ENCODE results near the gene EFNA2.
A peak's percentile ranks its signal among the peaks of the same experiment; 100 is the strongest.

Gene EFNA2

GRCh38 chr19:1260749-1261537 lies 24.7 kb upstream of the EFNA2 start:
- DNase-seq (ENCODE audit: low read depth) = peak; percentile 99

- no peak for DNase-seq (ENCODE audit: low read depth)
Observed at GRCh38 chr19:1261538-1261797, 24.2 kb upstream of the EFNA2 start.

- DNase-seq (ENCODE audit: low read depth) = no peak
Observed at GRCh38 chr19:1261798-1262622, 23.7 kb upstream of the EFNA2 start.

- no peak for DNase-seq (ENCODE audit: low read depth)
Observed at GRCh38 chr19:1262623-1263123, 23.0 kb upstream of the EFNA2 start.

- DNase-seq (ENCODE audit: low read depth) = no peak
Observed at GRCh38 chr19:1263188-1263587, 22.5 kb upstream of the EFNA2 start.

- DNase-seq (ENCODE audit: low read depth) = no peak
Observed at GRCh38 chr19:1264801-1265614, 20.7 kb upstream of the EFNA2 start.

- peak; percentile 52 for DNase-seq (ENCODE audit: low read depth)
Observed at GRCh38 chr19:1265615-1266128, 20.0 kb upstream of the EFNA2 start.

DNA sequence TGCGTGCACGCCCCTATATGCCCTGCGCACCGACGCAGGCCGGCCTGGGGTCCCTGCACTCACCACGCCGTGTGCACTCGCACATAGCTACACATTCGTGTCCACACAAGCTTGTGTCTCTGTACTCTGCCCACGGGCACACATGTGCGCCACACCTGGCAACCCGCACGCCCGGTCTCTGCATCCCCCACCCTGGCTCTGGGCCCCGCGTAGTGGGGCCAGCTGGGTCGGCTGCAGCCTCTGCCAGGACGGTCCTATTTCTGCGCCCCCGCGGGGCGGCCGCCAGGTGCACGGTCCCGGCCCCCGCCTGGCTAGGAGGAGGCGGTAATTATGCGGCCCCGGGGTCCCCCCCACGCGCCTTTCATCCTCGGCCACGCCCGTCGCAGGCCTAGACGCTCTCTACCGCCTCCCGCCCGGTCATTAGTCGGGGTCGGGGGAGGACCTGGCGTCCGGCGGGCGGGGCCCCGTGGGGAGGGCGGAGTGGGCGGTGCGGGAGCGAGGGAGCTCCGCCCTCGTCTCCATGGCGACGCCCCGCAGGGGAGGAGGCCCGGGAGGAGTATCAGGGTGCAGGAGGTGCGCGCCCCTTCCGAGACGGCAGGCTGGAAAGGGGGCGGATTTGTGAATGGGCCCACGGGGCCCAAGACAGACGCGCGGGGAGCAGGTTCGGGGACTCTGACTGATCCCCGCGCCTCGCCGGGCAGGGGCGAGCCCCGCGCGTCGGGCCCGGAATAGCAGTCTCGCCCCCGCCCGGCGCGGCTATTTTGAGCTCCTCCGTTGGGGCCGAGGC lies 19.4 kb upstream of the EFNA2 start:
- peak; percentile 90 for DNase-seq (ENCODE audit: low read depth)

DNA sequence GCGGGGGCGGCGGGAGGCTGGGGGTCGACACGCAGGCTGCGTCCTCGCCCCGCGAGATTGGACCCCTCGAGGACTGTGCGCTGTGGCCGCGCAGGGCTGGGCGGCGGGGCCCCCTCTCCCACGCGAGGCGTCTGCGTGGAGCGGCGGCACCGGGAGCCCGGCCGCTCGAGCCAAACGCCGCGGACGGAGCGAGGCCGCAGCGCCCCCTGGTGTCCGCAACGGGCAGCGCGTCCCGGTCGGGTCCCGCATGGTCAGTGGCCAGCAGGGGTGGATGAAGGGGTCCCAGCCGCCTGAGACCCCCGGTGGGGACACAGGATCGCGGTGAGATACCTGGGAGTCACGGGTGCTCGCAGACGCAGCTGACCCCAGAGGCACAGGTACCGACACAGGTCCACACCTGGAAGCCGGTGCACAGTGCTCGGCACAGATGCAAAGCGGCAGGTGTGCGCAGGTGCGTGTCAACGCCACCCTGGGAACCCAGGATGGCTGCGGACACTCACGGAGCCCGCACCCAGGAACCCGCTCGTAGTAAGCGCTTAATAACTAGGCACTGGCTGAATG lies 18.7 kb upstream of the EFNA2 start:
- peak; percentile 70 for DNase-seq (ENCODE audit: low read depth)

GRCh38 chr19:1267477-1268225 lies 18.0 kb upstream of the EFNA2 start:
- DNase-seq (ENCODE audit: low read depth) = no peak

DNA sequence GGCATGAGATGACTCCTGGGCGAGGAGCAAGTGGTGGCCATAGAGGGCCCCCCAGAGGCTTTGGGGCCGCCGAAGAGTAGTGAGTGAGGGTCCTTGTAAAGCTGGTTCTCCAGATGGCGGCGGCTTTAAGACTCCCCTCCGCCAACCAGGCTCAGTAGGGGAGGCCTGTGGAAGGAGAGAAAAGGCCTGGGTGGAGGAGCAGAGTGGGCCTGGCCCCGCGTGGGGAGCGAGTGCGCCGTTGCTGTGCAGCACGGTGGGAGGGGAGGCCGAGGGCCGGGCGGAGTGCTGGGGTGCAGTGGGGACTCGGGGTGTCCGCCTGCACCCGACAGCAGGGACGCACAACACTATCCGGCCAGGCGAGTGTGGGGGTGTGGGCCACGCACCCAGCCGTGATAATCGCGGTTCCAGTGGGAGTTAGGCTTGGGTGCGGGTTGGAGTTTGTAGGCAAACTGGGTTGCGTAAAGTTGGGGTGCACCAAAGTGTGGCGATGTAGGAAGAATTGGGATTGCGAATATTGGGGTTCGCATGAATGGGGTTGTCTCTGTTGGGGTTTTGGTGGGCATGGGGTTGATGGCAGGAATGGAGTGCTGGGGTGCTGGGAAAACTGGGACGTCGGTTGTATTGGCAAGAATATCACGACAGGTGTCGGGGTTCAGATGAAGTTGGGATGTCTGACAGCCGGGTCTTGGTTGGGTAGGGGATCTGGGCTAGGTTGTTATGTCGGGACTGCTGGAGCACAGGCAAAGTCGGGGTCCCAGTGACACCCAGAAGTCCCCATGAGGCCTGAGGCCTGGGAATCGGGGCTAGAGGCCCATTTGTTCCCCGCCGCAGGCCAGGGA lies 17.2 kb upstream of the EFNA2 start:
- no peak for DNase-seq (ENCODE audit: low read depth)

DNA sequence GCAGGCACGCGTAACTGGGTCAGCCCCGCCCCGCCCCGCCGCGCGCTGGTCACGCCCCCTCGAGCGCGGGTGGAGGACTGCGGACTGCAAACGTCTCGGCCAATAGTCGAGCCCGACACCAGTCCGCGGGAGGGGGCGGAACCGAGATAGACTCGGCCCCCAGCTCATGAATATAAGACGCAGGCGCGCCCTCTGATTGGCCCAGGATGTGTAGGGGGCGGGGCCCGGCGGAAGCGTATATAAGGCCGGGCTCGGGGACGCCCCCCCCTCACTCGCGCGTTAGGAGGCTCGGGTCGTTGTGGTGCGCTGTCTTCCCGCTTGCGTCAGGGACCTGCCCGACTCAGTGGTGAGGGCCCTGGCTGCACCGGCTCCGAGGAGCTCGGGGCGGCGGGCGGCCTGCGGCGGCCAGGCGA lies 16.6 kb upstream of the EFNA2 start, which contains the start of gene CIRBP:
CIRBP (plus strand) TSS at position 268 of the 413 bp plus-strand sequence. CDS start 1,602 bp downstream, outside the sequence.
- DNase-seq (ENCODE audit: low read depth) = peak; percentile 99

GRCh38 chr19:1269478-1270212 lies 16.0 kb upstream of the EFNA2 start:
- DNase-seq (ENCODE audit: low read depth) = peak; percentile 86

GRCh38 chr19:1270213-1270853 lies 15.3 kb upstream of the EFNA2 start:
- DNase-seq (ENCODE audit: low read depth) = no peak

DNA sequence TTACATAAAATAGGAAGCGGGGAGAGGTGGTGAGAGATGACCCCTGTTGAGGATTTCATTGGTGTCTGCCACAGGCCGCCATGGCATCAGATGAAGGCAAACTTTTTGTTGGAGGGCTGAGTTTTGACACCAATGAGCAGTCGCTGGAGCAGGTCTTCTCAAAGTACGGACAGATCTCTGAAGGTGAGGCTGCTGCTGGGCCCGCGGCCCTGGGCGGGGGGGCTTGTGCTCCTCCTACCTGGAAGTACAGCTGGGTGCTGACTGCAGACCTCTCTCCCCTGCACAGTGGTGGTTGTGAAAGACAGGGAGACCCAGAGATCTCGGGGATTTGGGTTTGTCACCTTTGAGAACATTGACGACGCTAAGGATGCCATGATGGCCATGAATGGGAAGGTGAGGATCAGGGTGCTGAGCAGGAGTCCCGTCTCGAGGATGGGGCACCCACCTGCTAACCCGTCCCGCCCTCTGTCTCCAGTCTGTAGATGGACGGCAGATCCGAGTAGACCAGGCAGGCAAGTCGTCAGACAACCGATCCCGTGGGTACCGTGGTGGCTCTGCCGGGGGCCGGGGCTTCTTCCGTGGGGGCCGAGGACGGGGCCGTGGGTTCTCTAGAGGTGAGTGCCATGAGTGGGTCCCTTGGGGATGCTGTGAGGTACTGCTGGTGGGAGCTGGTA lies 14.7 kb upstream of the EFNA2 start:
- DNase-seq (ENCODE audit: low read depth) = no peak

DNA sequence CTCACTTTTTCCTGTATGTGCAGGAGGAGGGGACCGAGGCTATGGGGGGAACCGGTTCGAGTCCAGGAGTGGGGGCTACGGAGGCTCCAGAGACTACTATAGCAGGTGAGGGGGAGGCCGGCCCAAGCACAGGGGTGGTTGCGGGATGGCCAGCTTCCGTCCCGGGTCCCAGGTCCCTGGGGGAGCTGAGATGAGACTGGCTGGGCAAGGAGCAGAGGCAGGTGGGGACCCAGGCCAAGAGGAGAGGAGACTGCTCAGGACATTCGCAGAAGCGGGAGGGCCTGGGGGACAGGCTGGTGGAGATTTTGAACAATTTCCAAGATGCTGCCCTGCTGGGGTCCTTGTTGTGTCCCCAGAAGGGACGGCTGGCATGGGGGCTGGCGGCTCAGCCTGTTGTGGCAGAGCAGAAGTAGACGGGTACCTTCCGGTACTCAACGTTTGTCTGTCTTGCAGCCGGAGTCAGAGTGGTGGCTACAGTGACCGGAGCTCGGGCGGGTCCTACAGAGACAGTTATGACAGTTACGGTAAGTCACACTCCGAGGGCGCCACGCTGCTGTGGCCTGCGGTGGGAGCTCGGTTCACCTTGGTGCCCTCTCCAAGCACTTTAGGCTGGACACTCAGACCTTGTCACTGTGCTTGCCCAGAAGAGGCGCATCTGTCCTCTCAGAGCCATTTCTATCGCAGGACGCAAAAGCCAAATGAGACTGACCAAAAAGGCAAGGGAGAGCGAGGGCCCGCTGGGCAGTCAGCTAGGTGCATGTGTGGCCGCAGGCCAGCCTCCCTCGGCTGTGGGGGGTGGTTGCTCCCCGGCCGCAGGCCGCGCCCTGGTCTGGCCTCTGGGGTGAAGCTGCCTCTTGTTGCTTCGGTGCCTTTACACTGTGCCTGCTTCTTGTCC lies 13.9 kb upstream of the EFNA2 start:
- no peak for DNase-seq (ENCODE audit: low read depth)

All from activated T-cell treated with anti-CD3 and anti-CD28 coated beads for 48 hours (primary cell).